ENCODE results near the gene CPNE5. TPM values are rescaled to one million over a fixed set of nuclear protein-coding genes. Genes with fewer than 3 reads are reported as not detected.

Gene CPNE5
- polyA plus RNA-seq, 4 donors, result 2.0 to 10.8 (median 4.1) TPM

GRCh38 chr6:36783603-36784375 lies 55.5 kb downstream of the CPNE5 start:
- WGBS, 3 donors, result 68 to 75% (median 71%) methylated on average over 5 of the region's 5 CpGs
- FAIRE-seq (no peak), DNase-seq (no peak)
- H3K4me3 ChIP-seq (ENCODE audit: low read depth in 1 of 3, low read length in 3 of 3), result no peak overlapping the region
- H3K27me3 ChIP-seq (ENCODE audit: control insufficient read depth in 3 of 3, insufficient read depth in 3 of 3, low read length in 3 of 3), result peaks cover 0 to 7% (median 2%) of the 10 kb centered on the region in 3 donors
- H3K9me3 ChIP-seq (ENCODE audit: control insufficient read depth in 2 of 2, insufficient read depth in 1 of 2, low read depth in 1 of 2, low read length in 1 of 2), result no peaks in the 10 kb centered on the region
- H3K27ac ChIP-seq (ENCODE audit: low read depth in 1 of 3, low read length in 2 of 3), result no peak overlapping the region
- peaks cover 0 to 15% (median 3%) of the 10 kb centered on the region in 3 donors for H3K4me1 ChIP-seq (ENCODE audit: control insufficient read depth in 3 of 3, insufficient read depth in 2 of 3, low read depth in 1 of 3, low read length in 2 of 3)
- H3K36me3 ChIP-seq (ENCODE audit: control insufficient read depth in 3 of 3, insufficient read depth in 2 of 3, low read depth in 1 of 3, low read length in 3 of 3), result no peaks in the 10 kb centered on the region

- H3K4me3 ChIP-seq (ENCODE audit: low read depth in 1 of 3, low read length in 3 of 3), result no peak overlapping the region
- no peaks in the 10 kb centered on the region for H3K9me3 ChIP-seq (ENCODE audit: control insufficient read depth in 2 of 2, insufficient read depth in 1 of 2, low read depth in 1 of 2, low read length in 1 of 2)
- WGBS, 3 donors, result 64 to 72% (median 65%) methylated on average over 8 of the region's 8 CpGs
- no peaks in the 10 kb centered on the region for H3K36me3 ChIP-seq (ENCODE audit: control insufficient read depth in 3 of 3, insufficient read depth in 2 of 3, low read depth in 1 of 3, low read length in 3 of 3)
- DNase-seq, result no peak
- peaks cover 0 to 20% (median 3%) of the 10 kb centered on the region in 3 donors for H3K4me1 ChIP-seq (ENCODE audit: control insufficient read depth in 3 of 3, insufficient read depth in 2 of 3, low read depth in 1 of 3, low read length in 2 of 3)
- H3K27ac ChIP-seq (ENCODE audit: low read depth in 1 of 3, low read length in 2 of 3), result no peak overlapping the region
- FAIRE-seq, result no peak
- no peaks in the 10 kb centered on the region for H3K27me3 ChIP-seq (ENCODE audit: control insufficient read depth in 3 of 3, insufficient read depth in 3 of 3, low read length in 3 of 3)
Observed at GRCh38 chr6:36781669-36782068, 57.6 kb downstream of the CPNE5 start.

GRCh38 chr6:36780442-36781177 lies 58.6 kb downstream of the CPNE5 start:
- H3K36me3 ChIP-seq (ENCODE audit: control insufficient read depth in 3 of 3, insufficient read depth in 2 of 3, low read depth in 1 of 3, low read length in 3 of 3), result no peaks in the 10 kb centered on the region
- H3K27me3 ChIP-seq (ENCODE audit: control insufficient read depth in 3 of 3, insufficient read depth in 3 of 3, low read length in 3 of 3), result no peaks in the 10 kb centered on the region
- no peak for FAIRE-seq
- 11 to 43% (median 19%) methylated on average over 11 of the region's 11 CpGs for WGBS, 3 donors
- peak; percentile 70 to 78 for DNase-seq
- H3K4me1 ChIP-seq (ENCODE audit: control insufficient read depth in 3 of 3, insufficient read depth in 2 of 3, low read depth in 1 of 3, low read length in 2 of 3), result peaks cover 0 to 20% (median 3%) of the 10 kb centered on the region in 3 donors
- H3K27ac ChIP-seq (ENCODE audit: low read depth in 1 of 3, low read length in 2 of 3), result peak overlapping the region in 1 of 3 donors; percentile 0
- H3K9me3 ChIP-seq (ENCODE audit: control insufficient read depth in 2 of 2, insufficient read depth in 1 of 2, low read depth in 1 of 2, low read length in 1 of 2), result no peaks in the 10 kb centered on the region
- H3K4me3 ChIP-seq (ENCODE audit: low read depth in 1 of 3, low read length in 3 of 3), result no peak overlapping the region

- no peaks in the 10 kb centered on the region for H3K27me3 ChIP-seq (ENCODE audit: control insufficient read depth in 3 of 3, insufficient read depth in 3 of 3, low read length in 3 of 3)
- H3K27ac ChIP-seq (ENCODE audit: low read depth in 1 of 3, low read length in 2 of 3), result no peak overlapping the region
- FAIRE-seq (no peak), DNase-seq (no peak)
- no peaks in the 10 kb centered on the region for H3K9me3 ChIP-seq (ENCODE audit: control insufficient read depth in 2 of 2, insufficient read depth in 1 of 2, low read depth in 1 of 2, low read length in 1 of 2)
- peaks cover 0 to 20% (median 3%) of the 10 kb centered on the region in 3 donors for H3K4me1 ChIP-seq (ENCODE audit: control insufficient read depth in 3 of 3, insufficient read depth in 2 of 3, low read depth in 1 of 3, low read length in 2 of 3)
- H3K36me3 ChIP-seq (ENCODE audit: control insufficient read depth in 3 of 3, insufficient read depth in 2 of 3, low read depth in 1 of 3, low read length in 3 of 3), result no peaks in the 10 kb centered on the region
- WGBS, 3 donors, result 75 to 83% (median 79%) methylated on average over 5 of the region's 5 CpGs
- H3K4me3 ChIP-seq (ENCODE audit: low read depth in 1 of 3, low read length in 3 of 3), result no peak overlapping the region
Observed at GRCh38 chr6:36779227-36779626, 60.0 kb downstream of the CPNE5 start.

GRCh38 chr6:36777801-36778200 lies 61.4 kb downstream of the CPNE5 start:
- Histone ChIP-seq H3K4me1 (ENCODE audit: control insufficient read depth in 3 of 3, insufficient read depth in 2 of 3, low read depth in 1 of 3, low read length in 2 of 3) (peaks cover 0 to 20% (median 3%) of the 10 kb centered on the region in 3 donors), H3K36me3 (ENCODE audit: control insufficient read depth in 3 of 3, insufficient read depth in 2 of 3, low read depth in 1 of 3, low read length in 3 of 3) (no peaks in the 10 kb centered on the region), H3K27ac (ENCODE audit: low read depth in 1 of 3, low read length in 2 of 3) (no peak overlapping the region), H3K27me3 (ENCODE audit: control insufficient read depth in 3 of 3, insufficient read depth in 3 of 3, low read length in 3 of 3) (no peaks in the 10 kb centered on the region), H3K9me3 (ENCODE audit: control insufficient read depth in 2 of 2, insufficient read depth in 1 of 2, low read depth in 1 of 2, low read length in 1 of 2) (no peaks in the 10 kb centered on the region), H3K4me3 (ENCODE audit: low read depth in 1 of 3, low read length in 3 of 3) (no peak overlapping the region)
- FAIRE-seq (no peak), DNase-seq (no peak)
- 64 to 79% (median 72%) methylated on average over 5 of the region's 5 CpGs for WGBS, 3 donors

GRCh38 chr6:36776167-36776566 lies 63.1 kb downstream of the CPNE5 start:
- Histone ChIP-seq H3K27me3 (ENCODE audit: control insufficient read depth in 3 of 3, insufficient read depth in 3 of 3, low read length in 3 of 3) (no peaks in the 10 kb centered on the region), H3K4me1 (ENCODE audit: control insufficient read depth in 3 of 3, insufficient read depth in 2 of 3, low read depth in 1 of 3, low read length in 2 of 3) (peaks cover 0 to 11% (median 3%) of the 10 kb centered on the region in 3 donors), H3K36me3 (ENCODE audit: control insufficient read depth in 3 of 3, insufficient read depth in 2 of 3, low read depth in 1 of 3, low read length in 3 of 3) (no peaks in the 10 kb centered on the region), H3K27ac (ENCODE audit: low read depth in 1 of 3, low read length in 2 of 3) (no peak overlapping the region), H3K4me3 (ENCODE audit: low read depth in 1 of 3, low read length in 3 of 3) (no peak overlapping the region), H3K9me3 (ENCODE audit: control insufficient read depth in 2 of 2, insufficient read depth in 1 of 2, low read depth in 1 of 2, low read length in 1 of 2) (no peaks in the 10 kb centered on the region)
- DNase-seq, result no peak
- 79 to 84% (median 84%) methylated on average over 5 of the region's 5 CpGs for WGBS, 3 donors
- FAIRE-seq, result no peak

GRCh38 chr6:36774331-36774730 lies 64.9 kb downstream of the CPNE5 start:
- H3K9me3 ChIP-seq (ENCODE audit: control insufficient read depth in 2 of 2, insufficient read depth in 1 of 2, low read depth in 1 of 2, low read length in 1 of 2), result no peaks in the 10 kb centered on the region
- FAIRE-seq, result no peak
- WGBS, 3 donors, result 75 to 90% (median 89%) methylated on average over 5 of the region's 5 CpGs
- H3K27ac ChIP-seq (ENCODE audit: low read depth in 1 of 3, low read length in 2 of 3), result no peak overlapping the region
- no peak for DNase-seq
- no peaks in the 10 kb centered on the region for H3K27me3 ChIP-seq (ENCODE audit: control insufficient read depth in 3 of 3, insufficient read depth in 3 of 3, low read length in 3 of 3)
- no peaks in the 10 kb centered on the region for H3K36me3 ChIP-seq (ENCODE audit: control insufficient read depth in 3 of 3, insufficient read depth in 2 of 3, low read depth in 1 of 3, low read length in 3 of 3)
- H3K4me1 ChIP-seq (ENCODE audit: control insufficient read depth in 3 of 3, insufficient read depth in 2 of 3, low read depth in 1 of 3, low read length in 2 of 3), result peaks cover 0 to 5% (median 0%) of the 10 kb centered on the region in 3 donors
- no peak overlapping the region for H3K4me3 ChIP-seq (ENCODE audit: low read depth in 1 of 3, low read length in 3 of 3)

- FAIRE-seq, result no peak
- 87 to 92% (median 88%) methylated on average over 8 of the region's 8 CpGs for WGBS, 3 donors
- DNase-seq, result no peak
- H3K4me3 ChIP-seq (ENCODE audit: low read depth in 1 of 3, low read length in 3 of 3), result no peak overlapping the region
- H3K9me3 ChIP-seq (ENCODE audit: control insufficient read depth in 2 of 2, insufficient read depth in 1 of 2, low read depth in 1 of 2, low read length in 1 of 2), result no peaks in the 10 kb centered on the region
- H3K36me3 ChIP-seq (ENCODE audit: control insufficient read depth in 3 of 3, insufficient read depth in 2 of 3, low read depth in 1 of 3, low read length in 3 of 3), result no peaks in the 10 kb centered on the region
- H3K27me3 ChIP-seq (ENCODE audit: control insufficient read depth in 3 of 3, insufficient read depth in 3 of 3, low read length in 3 of 3), result no peaks in the 10 kb centered on the region
- peaks cover 0 to 5% (median 0%) of the 10 kb centered on the region in 3 donors for H3K4me1 ChIP-seq (ENCODE audit: control insufficient read depth in 3 of 3, insufficient read depth in 2 of 3, low read depth in 1 of 3, low read length in 2 of 3)
- H3K27ac ChIP-seq (ENCODE audit: low read depth in 1 of 3, low read length in 2 of 3), result no peak overlapping the region
Observed at GRCh38 chr6:36772397-36772796, 66.8 kb downstream of the CPNE5 start.

Measured in small intestine (tissue), 7 donors.